Body of pancreas (tissue), 4 donors: ENCODE measurements around the gene LRFN3.
A peak's percentile ranks its signal among the peaks of the same experiment; 100 is the strongest.

Experiments
- CTCF ChIP-seq, 7 experiments: fragments of 450-650 bp in 4 of 7; fragments of 200-600 bp in 3 of 7; sonication (generic) in 3 of 7; IDR thresholded peaks; one replicate each; pipeline ENCODE4 v1.5.1; 2016 to 2019; ENCODE audit warnings: antibody characterized with exemption in 7 of 7
- POLR2A ChIP-seq, 3 donors: fragments of 450-650 bp; IDR thresholded peaks; one replicate each; pipeline ENCODE4 v1.6.1; 2016; ENCODE audit warnings: antibody characterized with exemption in 3 of 3, mild to moderate bottlenecking in 2 of 3

DNA sequence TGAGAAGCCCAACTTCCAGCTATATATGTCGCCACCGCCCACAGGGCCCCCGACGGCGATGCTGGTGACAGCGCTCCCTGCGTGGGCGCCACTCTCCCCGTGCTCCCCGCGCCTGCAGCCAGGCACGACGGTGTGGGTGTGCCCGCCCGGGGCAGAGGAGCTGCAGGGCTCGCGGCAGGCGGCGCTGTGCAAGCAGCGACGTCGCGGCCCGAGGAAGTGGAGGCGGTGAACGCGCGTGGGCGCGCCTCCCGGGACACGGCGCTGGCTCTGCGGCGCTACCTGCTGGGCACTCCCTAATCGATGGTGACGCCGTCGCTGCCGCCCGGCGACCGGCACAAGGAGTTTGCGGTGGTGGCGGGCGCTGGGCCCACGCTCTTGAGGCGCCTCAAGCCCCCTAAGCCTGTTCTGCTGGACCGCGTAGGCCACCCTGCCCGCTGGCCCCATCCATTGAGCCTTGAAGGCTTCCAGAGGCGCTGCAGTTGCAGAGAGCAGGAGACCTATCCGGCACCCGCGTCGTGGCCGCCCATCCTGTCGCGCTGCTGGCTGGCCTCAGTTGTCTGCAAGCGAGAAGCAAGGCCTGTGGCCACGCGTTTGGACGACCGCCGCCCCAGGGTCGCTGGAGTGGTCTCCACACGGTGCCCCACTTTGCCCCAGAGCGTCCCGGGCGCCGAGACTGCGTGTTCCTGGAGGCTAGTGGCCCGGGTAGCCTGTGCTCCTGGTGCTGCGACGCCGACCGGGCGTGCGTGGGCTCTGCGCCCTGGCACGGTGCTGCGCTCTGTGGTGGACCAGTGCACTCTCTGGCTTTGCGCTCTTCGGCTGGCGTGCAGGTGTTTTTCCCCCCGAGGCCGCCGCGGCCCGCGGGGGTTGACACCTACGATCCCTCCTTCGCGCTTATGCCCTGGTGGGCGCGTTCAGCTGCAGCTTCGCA lies 23.1 kb downstream of the LRFN3 start:
- TF ChIP-seq CTCF (IDR thresholded peaks at IDR 0.05) (peak in 3 of 7 experiments; percentile 11 to 31 (median 12)), POLR2A (IDR thresholded peaks at IDR 0.05) (no peak)
